Measurements from ENCODE around the gene C1QL2.

Gene C1QL2

DNA sequence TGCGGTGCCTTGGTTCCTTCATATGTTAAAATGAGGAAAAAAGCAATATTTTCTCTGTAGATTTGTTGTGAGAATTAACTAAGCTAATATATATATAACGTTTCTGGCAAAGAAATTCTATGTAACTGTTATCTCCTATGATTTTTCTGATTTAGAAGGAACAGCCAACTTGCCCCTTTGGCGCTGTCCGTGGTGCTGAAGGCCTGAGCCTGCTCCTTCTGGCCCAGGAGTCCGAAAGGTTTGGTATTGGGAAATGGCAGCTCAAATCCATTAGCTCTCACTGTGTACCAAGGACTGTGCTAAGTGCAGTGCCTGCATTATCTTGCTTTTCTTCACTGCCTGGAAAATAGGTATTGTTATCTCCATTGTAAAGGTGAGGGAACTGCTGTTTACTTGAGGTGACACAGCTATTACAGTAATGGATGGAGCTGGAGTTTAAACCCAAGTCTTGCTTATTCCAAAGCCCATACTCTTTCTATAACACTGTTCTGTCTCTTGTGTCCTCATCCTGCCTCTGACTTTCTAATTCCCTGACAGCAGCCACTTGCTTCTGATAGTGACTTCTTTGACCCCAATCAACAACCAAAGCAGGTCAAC is 52.2 kb downstream of the C1QL2 start:
- no peak for DNase-seq (ENCODE audit: insufficient read length, low spot score)
- FAIRE-seq, result no peak
- TF ChIP-seq, protein P1, sequence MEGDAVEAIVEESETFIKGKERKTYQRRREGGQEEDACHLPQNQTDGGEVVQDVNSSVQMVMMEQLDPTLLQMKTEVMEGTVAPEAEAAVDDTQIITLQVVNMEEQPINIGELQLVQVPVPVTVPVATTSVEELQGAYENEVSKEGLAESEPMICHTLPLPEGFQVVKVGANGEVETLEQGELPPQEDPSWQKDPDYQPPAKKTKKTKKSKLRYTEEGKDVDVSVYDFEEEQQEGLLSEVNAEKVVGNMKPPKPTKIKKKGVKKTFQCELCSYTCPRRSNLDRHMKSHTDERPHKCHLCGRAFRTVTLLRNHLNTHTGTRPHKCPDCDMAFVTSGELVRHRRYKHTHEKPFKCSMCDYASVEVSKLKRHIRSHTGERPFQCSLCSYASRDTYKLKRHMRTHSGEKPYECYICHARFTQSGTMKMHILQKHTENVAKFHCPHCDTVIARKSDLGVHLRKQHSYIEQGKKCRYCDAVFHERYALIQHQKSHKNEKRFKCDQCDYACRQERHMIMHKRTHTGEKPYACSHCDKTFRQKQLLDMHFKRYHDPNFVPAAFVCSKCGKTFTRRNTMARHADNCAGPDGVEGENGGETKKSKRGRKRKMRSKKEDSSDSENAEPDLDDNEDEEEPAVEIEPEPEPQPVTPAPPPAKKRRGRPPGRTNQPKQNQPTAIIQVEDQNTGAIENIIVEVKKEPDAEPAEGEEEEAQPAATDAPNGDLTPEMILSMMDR (IDR thresholded peaks at IDR 0.05; ENCODE audit: insufficient read depth, missing control alignments), result no peak

All from D721Med (cell line).